Epithelial cell of alveolus of lung (primary cell): ENCODE results near the gene ZNF57. TPM values are rescaled to one million over a fixed set of nuclear protein-coding genes. Genes with fewer than 3 reads are reported as not detected.

ENCODE experiments used
- total RNA-seq: library from RNA; depleted of rRNA; stranded (reverse); fragments of >200 nt; gene quantifications from 2 replicates; pipeline ENCODE4 v1.2.1, GENCODE V29; 2015

Gene ZNF57
- total RNA-seq = 1.6 and 6.1 TPM in 2 replicates

DNA sequence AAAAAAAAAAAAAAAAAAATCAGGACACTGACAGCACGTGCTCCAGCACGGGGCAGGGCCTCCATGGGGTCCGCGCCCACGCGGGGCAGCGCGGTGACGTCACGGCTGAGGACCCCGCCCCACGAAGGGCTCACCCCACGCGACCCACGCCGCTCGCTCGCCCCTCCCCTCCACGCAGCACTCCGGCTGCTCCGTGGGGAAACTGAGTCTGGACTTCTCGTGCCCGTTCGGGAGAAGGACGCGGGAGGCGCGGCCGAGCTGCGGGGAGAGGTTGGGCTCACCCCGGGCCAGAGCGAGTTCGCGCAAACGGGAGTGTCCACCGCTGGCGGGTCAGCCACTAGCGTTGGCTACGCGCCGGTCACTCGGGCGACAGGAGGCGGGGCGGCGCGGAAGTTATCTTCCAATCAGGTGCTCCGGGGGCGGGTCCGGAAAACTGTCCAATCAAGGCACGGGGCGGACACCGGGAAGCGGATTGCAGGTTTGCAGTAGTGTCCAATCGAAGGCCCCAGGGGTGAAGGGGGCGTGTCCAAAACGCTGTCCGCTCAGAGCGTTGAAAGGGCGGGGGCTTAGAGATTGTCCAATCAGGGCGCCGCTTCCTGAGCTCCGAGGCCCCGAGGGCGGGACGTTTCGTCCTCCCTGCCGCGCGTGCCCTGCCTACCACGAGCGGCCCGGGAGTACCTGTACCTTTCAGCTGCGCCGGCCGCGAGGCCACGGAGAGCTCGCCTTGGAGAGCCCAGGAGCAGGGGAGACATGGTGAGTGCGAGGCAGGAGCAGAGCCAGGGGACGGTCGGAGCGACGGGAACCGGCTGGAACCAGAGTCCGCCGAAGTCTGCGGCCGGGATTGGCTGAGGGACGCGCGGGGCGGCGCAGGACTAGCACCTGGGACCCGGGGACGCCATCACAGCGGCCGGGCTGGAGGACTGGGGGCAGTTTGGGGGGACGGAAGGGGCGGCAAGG lies at the start of gene ZNF57:
Gene ZNF57 (plus strand): TSS at position 633 of the 957 bp plus-strand sequence. CDS start 118 bp downstream, at position 751.

GRCh38 chr19:2867025-2867991 lies 33.4 kb upstream of the ZNF57 start, which contains the start of gene ZNF556:
TSS of gene ZNF556 (plus strand) at chr19:2867335. CDS start at chr19:2867422, 87 bp downstream.

GRCh38 chr19:2944775-2945574 lies 44.2 kb downstream of the ZNF57 start, which contains the start of gene ZNF77:
TSS of gene ZNF77 (minus strand) at chr19:2944971. CDS start at chr19:2944840, 131 bp downstream.

Other genes with a start within 250 kb of the ZNF57 start
- gene GNG7, start 198.2 kb upstream of the ZNF57 start, total RNA-seq = 2.0 TPM in 1 of 2 replicates, not detected in the other
- gene DIRAS1, start 179.6 kb upstream of the ZNF57 start, total RNA-seq = 0.26 and 3.5 TPM in 2 replicates
- gene SLC39A3, start 160.9 kb upstream of the ZNF57 start, total RNA-seq = 32.1 and 44.2 TPM in 2 replicates
- 76.5 and 78.9 TPM in 2 replicates for gene SGTA, start 117.7 kb upstream of the ZNF57 start, total RNA-seq
- gene THOP1, start 115.4 kb upstream of the ZNF57 start, total RNA-seq = 73.5 and 90.1 TPM in 2 replicates
- gene ZNF554, start 81.1 kb upstream of the ZNF57 start, total RNA-seq = 0.65 and 3.8 TPM in 2 replicates
- gene ZNF555, start 59.5 kb upstream of the ZNF57 start, total RNA-seq = 4.9 and 7.5 TPM in 2 replicates
- 0.08 TPM in 1 of 2 replicates, not detected in the other for gene ZNF556, start 33.6 kb upstream of the ZNF57 start, total RNA-seq
- gene ZNF77, start 44.0 kb downstream of the ZNF57 start, total RNA-seq = 2.6 and 4.9 TPM in 2 replicates
- gene TLE6, start 76.6 kb downstream of the ZNF57 start, total RNA-seq = 1.2 and 8.9 TPM in 2 replicates
- gene TLE2, start 128.4 kb downstream of the ZNF57 start, total RNA-seq = 3.9 and 29.4 TPM in 2 replicates
- 391 and 417 TPM in 2 replicates for gene TLE5, start 161.6 kb downstream of the ZNF57 start, total RNA-seq
- gene GNA11, start 193.4 kb downstream of the ZNF57 start, total RNA-seq = 48.5 and 66.3 TPM in 2 replicates
- gene GNA15, start 235.1 kb downstream of the ZNF57 start, total RNA-seq = 3.4 TPM in 1 of 2 replicates, not detected in the other